Activated gamma-delta T cell (primary cell): ENCODE measurements around the gene ARIH2.

ENCODE experiments used
- DNase-seq: peaks from one replicate; lab custom pipeline; 2025; lab: John Stamatoyannopoulos, UW

ARIH2 gene

DNA sequence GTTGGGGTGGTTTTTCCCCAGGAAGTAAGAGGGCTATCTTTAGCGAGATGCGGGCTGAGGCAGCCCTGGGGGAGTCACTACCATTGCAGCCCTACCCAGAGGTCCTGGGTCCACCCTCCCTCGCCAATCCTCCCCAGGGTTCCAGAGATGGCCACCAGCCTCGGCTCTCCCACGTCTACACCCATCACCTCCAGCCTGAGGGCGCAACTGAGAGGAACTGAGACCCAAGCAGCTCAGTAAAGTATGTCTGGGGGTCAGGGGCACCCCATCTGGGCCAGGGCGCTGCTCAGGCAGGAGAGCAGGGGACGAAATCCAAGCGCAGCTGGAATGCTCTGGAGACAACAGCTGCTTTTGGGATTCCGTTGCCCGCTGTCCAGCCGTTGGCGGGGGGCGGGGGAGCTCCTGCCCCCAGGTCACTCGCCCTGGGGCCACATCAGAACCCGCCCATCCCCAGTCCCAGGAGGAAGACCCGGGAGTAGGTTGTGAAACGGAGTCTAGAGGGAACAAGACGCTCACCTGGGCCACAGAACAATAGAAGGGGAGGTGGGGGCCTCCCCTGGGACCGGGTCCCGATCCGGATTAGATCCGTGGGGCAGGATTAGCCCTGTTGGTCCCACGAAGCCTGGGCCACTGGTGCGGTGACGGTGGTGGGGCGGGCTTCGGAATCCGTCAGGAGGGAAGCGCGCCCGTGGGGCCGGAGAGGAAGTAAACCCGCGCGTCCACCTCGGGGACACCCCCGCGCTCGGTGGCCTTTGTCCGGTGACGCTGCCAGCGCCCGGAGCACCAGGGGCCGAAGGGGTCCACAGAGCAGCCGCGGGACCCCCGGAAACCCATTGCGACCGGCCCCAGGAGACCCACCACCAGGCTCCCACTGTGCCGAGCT, 101.9 kb downstream of the ARIH2 start:
- DNase-seq, result no peak

DNA sequence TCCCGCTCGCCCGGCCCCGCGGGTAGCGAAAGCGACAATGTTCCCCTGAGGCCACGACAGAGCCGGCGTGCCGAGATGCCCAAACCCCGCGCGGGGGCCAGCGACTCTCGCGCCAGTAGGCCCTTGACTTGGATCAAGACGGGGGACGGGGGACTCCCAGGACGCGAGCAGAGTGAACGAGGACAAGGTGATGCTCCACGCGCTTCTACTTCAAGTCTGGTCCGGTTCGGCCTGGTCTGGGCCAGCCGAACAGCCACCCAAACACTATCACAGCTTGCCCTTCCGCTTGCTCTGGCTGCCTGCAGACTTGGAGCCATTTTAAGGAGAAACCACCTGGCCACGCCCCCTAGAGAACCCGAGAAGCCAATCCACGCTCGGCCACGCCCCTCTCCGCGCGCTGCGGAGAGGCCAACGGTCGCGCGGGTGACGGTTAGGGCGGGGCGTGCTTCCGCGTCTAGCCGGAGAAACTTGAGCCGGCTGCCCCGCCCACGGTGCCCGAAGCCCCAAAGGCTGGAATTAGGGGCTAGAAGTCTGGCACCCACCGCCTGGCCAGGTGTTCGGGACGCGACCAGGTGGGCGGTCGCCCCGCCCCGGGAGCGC, 102.7 kb downstream of the ARIH2 start:
- peak; percentile 92 for DNase-seq

DNA sequence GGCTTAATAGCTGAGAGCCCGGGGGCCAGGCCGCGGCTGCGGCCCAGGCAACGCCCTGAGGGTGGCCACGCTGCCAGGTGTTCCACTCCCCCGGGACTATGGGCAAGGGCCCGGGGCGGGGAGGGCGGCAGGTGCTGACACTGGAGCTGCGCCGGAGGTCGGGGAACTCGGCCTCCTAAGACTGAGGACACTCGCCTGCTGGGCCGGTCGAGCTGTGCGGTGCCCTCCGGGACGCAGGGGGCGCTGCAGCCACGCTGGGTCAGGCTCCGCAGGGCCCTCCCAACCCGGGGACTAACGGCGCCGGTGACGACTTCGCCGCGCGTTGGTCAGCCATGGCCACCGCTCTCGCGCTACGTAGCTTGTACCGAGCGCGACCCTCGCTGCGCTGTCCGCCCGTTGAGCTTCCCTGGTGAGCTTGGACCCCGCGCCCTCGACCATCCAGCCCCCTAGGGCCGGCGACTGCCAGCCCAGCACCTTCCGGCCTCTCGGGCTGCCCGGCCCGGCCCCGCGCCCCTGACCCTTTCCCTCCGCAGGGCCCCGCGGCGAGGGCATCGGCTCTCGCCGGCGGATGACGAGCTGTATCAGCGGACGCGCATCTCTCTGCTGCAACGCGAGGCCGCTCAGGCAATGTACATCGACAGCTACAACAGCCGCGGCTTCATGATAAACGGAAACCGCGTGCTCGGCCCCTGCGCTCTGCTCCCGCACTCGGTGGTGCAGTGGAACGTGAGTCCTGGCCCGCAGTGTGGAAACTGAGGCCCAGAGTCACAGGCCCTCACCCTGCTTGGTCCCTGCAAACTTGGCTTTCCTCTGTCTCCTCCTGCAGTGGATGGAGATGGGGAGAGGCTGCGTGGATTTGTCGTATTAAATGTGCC, 103.4 kb downstream of the ARIH2 start, which contains the start of gene NDUFAF3:
Gene NDUFAF3, plus strand, starts transcription at position 309 of the 875 bp plus-strand sequence. Its CDS starts 24 bp downstream, at position 333.
- peak; percentile 86 for DNase-seq

DNA sequence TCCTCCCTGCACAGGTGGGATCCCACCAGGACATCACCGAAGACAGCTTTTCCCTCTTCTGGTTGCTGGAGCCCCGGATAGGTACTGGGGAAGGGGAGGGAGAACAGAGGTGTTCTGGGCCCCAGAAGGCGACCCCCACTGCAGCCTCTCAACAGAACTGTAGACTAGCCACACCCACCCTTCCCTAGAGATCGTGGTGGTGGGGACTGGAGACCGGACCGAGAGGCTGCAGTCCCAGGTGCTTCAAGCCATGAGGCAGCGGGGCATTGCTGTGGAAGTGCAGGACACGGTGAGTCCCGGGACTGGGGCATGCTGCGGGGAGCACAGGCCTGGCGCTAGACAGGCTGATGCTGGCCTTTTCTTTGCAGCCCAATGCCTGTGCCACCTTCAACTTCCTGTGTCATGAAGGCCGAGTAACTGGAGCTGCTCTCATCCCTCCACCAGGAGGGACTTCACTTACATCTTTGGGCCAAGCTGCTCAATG, 104.1 kb downstream of the ARIH2 start:
- no peak for DNase-seq

DNA sequence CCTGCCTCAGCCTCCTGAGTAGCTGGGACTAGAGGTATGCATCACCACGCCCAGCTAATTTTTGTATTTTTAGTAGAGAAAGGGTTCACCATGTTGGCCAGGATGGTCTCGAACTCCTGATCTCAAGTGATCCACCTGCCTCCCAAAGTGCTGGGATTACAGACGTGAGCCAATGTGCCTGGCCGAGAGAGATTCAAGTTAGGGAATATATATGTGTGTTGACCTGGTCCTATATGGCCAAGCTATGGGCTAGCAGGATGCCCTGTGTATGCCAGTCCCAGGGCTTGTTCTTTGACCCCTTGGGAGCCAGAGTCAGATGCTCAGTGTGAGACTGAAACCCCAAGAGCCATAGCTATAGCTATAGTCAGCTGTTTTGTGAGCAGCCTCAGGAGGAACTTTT, 105.1 kb downstream of the ARIH2 start:
- no peak for DNase-seq

DNA sequence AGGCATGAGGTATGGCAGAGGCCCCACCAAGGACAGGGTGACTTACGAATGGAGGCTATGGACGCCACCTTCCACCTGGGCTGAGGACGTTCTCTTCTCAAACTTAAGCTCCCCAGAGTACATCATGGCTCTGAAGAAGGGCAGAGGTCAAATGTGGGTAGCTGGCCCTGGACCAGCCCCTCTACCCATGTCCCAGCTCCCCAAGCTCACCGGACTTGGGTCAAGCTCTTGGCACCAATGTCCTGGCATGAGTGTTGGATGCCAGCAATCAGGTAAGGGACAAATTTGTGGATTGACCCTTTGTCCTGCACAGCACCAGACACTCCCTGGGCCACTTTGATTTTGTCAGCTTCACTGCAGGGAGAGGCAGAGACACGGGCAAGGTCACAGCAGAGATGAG, 105.8 kb downstream of the ARIH2 start:
- DNase-seq, result no peak

DNA sequence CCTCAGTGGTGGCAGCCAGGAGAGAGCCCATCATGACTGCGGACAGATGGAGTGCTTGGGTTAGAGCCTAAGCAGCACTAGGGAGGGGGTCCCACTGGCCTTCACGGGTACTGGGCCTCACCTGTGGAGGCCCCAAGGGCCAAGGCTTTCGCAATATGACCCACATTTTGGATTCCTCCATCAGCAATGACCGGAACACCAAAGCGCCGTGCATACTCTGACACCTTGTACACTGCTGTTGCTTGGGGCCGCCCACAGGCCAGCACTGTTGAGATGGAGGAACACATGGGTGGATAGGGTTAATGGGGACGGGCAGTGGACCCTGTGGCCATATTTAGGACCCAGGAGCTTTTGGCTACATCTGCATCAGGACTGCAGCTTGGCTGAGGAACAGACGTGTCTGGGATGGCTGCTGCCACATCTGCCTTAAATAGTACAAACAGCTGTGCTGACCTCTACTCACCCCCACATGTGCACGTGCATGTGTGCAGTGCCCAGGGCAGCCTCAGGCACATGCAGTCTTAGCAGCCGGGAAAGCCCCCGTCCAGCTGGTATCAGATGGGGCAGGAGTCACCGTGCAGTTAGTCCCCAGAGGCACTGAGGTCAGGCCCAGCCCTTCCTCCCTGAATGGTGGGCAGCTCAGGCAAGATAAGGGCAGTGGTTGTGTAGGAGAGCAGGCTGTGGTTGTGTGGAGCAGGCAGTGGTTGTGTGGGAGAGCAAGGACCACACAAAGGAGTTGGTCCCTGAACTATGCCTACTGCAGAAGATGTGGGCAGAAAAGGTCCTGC, 106.6 kb downstream of the ARIH2 start:
- DNase-seq, result no peak

DNA sequence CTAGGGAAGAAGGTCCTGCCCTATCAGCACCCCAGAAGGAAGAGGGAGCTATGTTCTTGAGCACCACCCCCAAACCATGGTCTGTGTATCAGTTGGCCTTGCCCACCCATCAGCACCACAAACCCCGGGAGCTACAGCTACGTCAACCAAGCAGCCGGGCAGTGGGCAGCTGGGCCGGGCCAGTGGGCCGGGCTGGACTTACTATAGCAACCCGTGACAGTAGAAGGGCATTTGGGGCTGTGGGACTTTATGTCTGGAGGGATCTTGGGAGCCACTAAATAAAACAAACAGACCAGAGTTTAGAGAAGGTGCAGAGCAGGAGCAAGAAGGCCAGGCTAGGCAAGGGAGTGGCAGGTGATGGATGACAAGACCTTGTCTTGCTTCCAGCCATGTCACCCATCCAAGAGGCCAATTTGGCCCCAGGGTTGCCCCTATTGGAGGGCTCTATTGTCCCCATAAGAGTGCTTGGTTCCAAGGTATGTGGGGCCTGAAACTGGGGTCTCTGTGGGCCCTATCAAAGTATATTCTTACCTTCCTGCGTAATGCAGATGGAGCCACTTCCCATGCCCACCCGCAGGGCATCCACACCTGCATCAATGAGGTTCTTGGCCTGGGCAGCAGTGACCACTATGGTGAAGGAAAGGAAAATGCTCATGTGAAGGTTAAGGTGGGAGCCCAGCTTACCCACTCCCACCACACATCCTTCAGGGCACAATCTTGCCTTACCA, 107.3 kb downstream of the ARIH2 start:
- DNase-seq, result no peak

DNA sequence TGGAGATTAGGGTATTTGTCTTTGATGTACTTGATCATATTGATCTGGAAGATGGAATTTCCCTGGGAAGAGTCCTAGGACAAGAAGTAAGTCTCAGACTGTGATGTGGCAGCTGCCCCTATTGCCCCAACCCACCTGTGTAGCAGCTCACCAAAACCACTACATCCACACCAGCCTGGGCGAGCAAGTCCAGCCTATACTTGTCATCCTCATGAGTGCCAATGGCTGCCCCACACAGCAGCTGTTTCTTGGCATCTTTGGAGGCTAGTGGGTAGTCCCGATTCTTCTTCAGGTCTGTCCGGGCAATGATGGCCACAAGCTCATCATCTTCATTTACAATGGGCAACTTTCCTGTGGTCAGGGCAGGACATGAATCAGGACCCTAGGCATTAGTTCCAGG, 107.9 kb downstream of the ARIH2 start:
- no peak for DNase-seq

DNA sequence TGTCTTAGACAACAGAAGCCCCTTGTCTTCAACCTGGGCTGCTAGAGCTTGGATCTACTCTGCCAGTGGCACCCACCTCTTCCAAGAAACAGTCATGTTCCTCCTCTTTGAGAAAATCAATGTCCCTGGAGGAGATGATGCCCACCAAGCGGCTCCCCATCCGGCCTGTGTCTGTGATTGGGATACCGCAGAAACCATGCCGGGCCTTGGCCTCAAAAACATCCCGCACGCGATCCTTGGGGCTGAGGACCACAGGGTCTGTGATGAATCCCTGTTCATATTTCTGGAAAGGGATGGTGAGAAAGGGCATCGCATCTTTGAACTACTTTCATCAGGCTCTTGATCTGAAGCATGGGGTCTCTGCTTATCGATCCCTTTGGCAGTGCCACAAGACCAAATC, 109.0 kb downstream of the ARIH2 start:
- no peak for DNase-seq

DNA sequence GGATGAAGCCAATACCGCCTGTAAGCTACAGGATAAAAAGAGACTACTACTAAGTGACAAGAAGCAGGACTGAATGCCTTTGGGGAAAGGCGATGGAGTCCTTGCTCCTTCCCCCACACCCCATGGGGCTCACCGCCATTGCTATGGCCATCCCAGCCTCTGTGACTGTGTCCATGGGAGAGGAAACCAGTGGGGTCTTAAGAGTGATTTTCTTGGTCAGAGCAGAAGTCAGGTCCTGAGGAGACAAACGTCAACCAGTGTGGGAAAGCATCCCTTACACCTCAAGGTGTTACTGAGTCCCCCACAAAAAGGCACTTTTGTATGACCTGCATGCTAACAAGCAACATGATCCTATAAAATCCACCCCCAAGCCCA, 109.6 kb downstream of the ARIH2 start:
- no peak for DNase-seq

DNA sequence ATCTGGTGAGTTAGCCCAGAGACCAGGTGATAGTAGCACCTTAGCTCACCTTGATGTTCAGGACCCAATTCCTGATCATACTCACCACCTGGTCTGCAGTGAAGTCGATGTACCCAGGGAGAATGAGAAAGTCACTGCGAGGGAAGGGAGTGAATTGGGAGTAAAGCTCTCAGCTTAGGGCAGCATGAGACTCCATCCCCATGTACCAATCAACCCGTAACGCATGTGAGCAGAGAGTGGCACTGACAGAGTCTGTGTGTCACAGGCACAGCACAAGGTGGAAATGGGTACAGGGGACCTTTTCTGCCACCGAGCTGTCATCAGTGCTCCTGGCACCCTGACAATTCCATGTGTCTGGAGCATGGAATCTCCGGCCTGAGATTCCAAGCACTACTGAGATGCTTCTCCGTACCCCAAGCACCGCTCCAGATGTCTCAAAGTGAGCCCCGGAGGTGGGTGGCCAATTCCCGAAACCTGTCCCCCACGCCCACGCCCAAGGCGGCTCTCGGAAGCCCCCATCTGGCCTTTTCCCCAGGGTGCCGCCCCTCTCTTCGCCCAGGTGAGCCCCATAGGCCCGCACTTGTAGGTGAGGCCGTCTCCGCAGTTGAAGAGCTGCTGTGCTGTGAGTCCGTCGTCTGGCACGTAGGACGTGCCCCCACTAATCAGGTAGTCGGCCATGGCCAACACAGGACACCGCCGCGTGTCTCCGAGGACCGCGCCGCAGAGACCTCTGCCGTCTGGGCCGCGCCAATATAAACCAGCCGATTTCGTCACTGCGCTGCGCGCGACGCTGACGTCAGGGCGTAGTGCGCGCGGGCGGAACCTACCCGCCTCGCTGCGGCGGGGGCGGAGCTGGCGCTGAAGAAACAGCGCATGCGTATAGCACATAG, 110.3 kb downstream of the ARIH2 start, which contains the start of gene IMPDH2:
Gene IMPDH2, minus strand, starts transcription at position 726 of the 890 bp plus-strand sequence. Its CDS starts 48 bp downstream, at position 678.
- DNase-seq, result peak; percentile 89

DNA sequence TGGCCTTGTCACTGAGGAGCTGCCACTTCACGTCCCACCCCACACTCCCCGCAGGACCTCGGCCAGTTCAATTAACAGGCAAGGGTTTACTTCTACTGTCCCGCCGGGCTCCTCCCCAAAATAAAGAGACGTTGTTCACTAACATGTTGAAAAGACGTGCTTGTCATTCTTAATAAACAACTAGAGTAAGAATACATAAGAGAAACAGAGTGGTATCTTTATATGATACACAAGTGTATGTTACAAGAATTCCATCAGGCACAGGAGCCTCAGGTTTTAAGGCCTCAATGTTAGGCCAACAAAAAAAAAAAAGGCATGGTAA, 110.9 kb downstream of the ARIH2 start:
- DNase-seq, result no peak

DNA sequence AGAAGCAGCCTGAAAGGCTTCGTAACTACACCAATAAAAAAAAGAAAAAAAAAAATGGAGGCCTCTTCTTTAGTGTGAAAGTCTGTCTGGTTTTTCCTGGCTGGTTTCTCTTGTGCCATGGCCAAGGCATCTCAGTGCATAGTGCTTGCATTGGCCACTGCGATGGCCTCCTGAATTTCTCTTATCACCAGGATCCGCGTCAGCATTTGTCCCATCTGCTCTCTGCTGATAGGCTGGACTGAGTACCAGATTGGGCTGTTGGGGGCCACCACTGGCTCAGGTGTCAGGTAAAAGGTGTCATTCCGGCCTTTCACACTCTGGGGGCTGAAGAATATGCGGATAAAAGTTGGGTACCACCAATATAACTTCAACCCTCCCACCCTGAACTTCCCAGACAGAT, 111.7 kb downstream of the ARIH2 start:
- no peak for DNase-seq

DNA sequence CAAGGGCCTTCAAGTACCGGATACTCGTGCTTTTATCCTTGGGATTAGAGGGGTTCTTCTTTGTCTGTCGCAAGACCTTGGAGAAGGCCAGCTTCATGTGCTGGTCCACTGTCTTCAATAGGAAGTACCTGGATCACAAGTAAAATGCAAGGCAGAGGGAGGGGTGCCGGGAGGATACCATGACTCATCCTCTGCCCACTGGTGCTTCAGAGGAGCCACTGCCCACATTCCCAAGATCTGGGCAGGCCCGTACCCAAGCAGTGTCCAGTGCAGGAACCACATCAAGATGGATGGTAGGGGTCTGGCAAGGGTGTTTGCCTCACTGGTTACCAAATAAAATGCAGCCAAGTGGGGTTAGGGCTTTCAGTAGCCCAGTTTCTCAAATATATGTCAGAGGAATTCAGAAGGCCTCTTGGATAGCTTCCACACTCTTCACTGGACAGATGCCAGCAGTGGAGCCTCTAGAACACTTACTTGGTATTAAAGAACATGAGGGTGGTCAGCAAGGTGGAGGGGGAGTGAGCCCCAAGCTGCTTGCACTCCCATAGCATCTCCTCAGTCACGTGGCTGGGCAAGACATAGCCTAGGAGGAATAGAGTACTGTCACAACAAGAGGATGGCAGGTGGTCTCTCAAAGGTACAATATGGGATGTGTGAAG, 114.1 kb downstream of the ARIH2 start:
- DNase-seq, result no peak

DNA sequence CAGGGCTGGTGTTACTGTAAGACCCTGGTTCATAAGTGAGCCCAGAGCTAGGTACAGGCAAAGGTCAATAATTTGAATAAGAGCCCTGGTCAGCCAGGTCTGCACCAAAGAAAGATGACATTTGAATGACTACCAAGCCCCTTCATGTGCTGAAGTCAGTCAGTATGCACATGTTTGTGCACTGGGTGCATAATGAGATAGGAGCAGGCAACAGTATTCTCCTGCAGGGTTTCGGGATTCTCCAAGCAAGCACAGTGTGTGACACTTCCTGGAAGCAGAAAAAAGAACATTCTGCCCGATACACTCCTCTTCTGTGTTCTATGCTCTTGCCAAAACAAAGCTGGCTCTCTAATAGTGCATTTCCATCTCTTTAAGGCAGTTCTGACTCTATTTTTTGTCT, 116.0 kb downstream of the ARIH2 start:
- DNase-seq, result no peak

DNA sequence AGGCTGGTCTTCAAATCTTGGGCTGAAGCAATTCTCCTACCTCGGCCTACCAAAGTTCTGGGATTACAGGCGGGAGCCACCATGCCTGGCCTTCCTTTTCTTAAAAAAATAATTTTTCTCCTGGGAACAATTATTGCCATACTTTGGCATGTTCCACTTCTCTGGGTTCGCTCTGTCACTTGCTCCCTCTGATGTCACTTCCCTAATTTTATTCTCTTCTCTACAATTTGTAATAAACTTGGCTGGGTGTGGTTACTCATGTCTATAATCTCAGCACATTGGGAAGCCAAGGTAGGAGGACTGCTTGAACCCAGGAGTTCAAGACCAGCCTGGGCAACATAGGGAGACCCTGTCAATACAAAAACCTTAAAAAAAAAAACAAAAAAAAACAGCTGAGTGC, 116.6 kb downstream of the ARIH2 start:
- no peak for DNase-seq
